GM21717 (cell line): ENCODE results near the gene CRY2.
A peak's percentile ranks its signal among the peaks of the same experiment; 100 is the strongest.

Source experiments
- ATAC-seq: cut with Tn5 transposase; IDR thresholded peaks from one replicate; pipeline ENCODE4 v1.9.1; 2021; ENCODE audit warnings: mild to moderate bottlenecking, moderate library complexity; ENCODE audit not compliant: unreplicated experiment

Gene CRY2

DNA sequence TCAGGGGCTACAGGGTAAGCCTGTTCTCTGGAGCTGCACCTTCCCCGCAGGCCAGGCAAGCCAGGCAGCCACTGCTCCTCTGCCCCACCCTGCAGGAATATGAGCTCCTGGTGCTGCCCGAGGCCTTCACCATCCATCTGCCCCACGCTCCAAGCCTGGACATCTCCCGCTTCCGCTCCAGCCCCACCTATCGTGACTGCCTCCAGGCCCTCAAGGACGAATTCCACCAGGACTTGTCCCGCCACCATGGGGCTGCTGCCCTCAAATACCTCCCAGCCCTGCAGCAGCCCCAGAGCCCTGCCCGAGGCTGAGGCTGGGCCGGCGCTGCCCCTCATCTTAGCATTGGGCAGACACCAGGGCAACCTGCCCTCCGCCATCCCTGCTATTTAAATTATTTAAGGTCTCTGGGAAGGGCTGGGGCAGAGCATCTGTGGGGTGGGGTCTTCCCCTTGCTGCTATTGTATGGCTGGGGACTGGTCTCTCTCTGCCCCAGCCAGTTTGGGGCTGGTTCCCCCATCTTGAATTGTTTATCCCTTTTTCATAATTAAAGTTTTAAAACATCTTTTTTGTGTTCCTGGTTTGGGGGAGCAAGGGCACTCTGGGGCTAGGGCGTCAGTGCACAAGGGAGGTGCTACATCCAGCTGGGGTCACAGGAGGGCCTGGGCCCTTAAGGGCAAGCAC lies 81.4 kb downstream of the CRY2 start:
- ATAC-seq, result no peak

DNA sequence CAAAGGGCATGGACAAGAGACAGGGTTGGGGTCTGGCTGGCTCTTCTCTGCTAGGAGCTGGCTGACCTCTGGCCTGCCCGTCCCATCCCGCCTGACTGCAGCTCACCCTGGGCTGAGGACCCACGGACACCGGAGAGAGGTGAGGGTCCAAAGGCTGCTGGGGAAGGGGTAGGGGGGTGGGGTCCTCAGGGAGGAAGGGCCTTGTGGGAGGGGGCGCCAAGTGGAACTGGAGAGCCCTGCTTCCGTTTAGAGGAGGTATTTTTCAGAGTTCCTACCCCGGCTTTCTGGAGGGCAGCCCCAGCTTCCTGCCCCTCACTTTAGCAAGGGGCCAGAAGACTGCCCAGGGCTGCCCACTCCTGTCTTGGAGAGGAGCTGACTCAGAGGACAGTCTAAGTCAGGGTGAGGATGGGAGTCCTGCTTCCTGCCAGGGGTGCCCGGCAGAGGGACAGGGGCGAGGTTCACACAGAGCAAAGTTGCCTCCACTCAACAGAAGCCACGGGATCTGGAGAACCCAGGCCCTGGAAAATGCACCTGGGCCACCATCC lies 82.3 kb downstream of the CRY2 start:
- no peak for ATAC-seq

DNA sequence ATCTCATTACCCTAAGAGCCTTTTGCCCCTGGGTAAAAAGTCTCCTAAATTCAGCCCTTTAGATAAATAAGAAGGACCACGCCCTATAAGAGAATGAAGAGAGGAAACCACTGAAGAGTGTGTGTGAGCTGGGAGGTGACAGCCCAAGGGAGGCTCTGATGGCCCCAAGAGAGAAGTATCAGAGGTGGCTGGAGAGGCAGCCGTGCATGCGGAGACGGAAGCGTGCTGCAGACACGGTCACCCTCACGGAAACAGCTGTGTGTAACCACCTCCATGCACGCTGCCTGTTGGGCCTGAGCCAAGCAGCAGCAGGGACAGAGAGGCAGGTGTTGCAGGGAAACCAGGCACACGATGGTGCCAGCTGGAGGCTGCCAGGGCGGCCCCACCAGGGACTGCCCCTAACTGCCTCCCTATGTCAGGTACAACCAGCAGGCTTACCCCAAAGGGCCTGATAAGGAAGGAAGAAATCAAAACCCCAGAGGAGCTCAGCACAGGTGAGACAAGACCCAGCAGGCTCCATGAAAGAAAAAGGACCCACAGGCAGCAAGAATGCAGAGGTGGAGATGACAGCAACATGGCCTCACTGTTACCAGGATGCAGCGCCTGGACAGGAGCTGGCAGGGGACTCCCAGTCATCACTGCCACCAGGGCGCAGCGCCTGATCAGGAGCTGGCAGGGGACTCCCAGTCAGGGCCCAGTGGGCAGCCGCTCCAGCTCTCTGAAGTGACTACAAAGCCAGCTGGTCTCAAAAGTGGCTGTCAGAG lies 82.9 kb downstream of the CRY2 start:
- peak; percentile 82 for ATAC-seq

DNA sequence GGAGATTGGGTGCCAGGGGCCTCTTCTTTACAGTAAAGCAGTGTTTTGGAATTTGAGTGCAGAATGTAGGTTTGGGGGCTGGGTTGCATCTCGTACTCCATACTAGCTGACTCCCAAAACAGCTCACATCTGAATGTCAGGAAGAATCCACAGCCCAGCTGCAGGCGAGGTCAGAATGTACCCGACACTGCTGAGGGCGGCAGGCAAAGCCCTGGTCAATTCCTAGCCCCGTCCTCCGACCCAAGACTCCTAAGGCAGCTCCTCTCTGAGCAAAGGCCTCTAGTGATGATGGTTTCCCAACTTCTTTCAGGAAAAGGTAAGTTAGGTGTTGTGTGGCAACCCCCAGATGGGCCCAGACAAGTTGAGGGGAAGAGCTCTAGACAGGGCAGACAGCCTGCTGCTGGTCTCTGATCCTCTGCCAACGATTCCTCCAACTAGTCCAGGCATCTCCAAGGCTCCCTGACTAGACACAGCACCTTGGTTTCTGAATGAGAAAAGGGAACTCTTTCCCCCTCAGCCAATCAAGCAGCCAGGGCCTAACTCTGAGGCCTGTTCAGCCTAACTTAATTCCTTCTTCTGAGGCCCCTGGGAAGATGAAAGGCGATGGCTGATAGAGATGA lies 83.8 kb downstream of the CRY2 start:
- no peak for ATAC-seq

DNA sequence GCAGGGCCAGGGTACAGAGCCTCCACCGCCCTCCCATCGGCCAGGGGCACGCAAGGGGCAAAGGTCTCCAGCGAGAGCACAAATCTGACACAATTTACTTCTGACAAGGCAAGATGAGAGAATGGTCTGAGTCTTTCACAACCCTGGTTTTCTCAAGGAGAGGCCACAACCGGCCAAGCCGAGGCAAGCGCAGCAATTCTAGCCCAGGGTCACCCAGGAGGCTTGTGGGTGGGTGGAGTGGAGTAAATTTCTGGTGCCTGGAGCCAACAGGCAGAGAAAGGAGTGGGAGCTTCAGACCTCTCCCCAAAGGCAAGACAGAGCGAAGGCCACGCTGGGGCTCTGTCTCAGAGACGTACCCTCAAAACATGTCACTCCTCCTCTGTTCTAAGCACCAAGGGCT lies 84.5 kb downstream of the CRY2 start:
- ATAC-seq, result no peak

DNA sequence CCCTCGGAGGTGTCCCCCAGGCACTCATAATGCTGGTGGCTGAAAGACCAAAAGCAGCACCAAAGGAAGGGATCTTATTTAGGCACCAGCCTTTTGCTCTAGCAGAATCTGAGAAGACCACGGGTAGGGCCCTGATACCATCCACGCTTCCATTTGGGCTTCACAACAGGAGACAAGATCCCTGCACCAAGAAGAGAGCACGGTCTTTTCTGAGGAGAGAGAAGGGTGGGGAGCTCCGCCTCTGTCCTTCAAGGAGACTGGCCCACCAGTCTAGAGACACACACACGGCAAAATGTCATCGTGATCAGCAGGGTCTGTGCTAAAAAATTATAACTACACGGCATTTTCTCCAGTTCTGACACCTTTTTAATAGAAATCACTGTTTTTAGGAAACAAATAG lies 84.9 kb downstream of the CRY2 start:
- ATAC-seq, result no peak
